K562 (cell line): ENCODE results near the gene BSX. TPM values are rescaled to one million over a fixed set of nuclear protein-coding genes. Genes with fewer than 3 reads are reported as not detected.

ENCODE experiments used
- ATAC-seq: fragments of 200-7000 bp; cut with Tn5 transposase; 3 replicates; pipeline ENCODE4 v1.9.1; 2020; ENCODE audit warnings: moderate library complexity
- BruUV-seq: library from RNA; stranded (reverse); fragments of 400-500 nt; replicated peaks from 2 replicates; lab custom pipeline; 2021; lab: Mats Ljungman, UMichigan
- CTCF ChIA-PET: fragments of 300-600 bp; formaldehyde crosslinking; extraction: SDS; loops from one replicate; lab custom pipeline; 2021; ENCODE audit warnings: low intra/inter-chr PET ratio; lab: Yijun Ruan, JAX
- POLR2A ChIA-PET: fragments of 300-600, 350-650 bp; sonication (Branson Sonifier 250); formaldehyde crosslinking; extraction: SDS; loops from one replicate; lab custom pipeline; 2021; ENCODE audit warnings: antibody characterized with exemption, inconsistent platforms; lab: Yijun Ruan, JAX
- DNase-seq, 4 experiments: peaks; one replicate each; pipeline versions ENCODE4 v3.0.0 to v3.0.0-alpha.2; 2011 to 2018; ENCODE audit warnings: low spot score in 3 of 4, mixed read lengths in 3 of 4; ENCODE audit errors: extremely low read depth in 1 of 4
- FAIRE-seq: peaks from 2 replicates; lab custom pipeline; 2011; peaks lifted over from hg19 to GRCh38; lab: Jason Lieb, UNC
- H2AFZ ChIP-seq: 2 replicates; pipeline ENCODE4 v1.6.0; 2011; ENCODE audit warnings: low read depth, low read length, control low read depth, inconsistent platforms
- H3K27ac ChIP-seq: fragments of 200-600 bp; 3 replicates; pipeline ENCODE4 v1.8.0; 2011; ENCODE audit warnings: low read depth, mild to moderate bottlenecking, control low read depth, inconsistent platforms, low read length, moderate library complexity, mixed read lengths; ENCODE audit errors: extremely low read depth
- H3K27me3 ChIP-seq, 2 experiments: fragments of 300-600 bp in 1 of 2; 2 replicates in 1 of 2; 3 replicates in 1 of 2; pipeline versions ENCODE4 v1.6.0 to v1.8.0; 2011; ENCODE audit warnings: inconsistent platforms in 2 of 2, low read length in 2 of 2, mild to moderate bottlenecking in 1 of 2, mixed read lengths in 1 of 2, moderate library complexity in 1 of 2; ENCODE audit not compliant: control insufficient read depth in 2 of 2, insufficient read depth in 2 of 2
- H3K36me3 ChIP-seq: fragments of 300-600 bp; 3 replicates; pipeline ENCODE4 v1.8.0; 2011; ENCODE audit warnings: mild to moderate bottlenecking, low read length, inconsistent platforms; ENCODE audit not compliant: control insufficient read depth, insufficient read depth
- H3K4me1 ChIP-seq, 2 experiments: fragments of 200-600 bp in 1 of 2; replicated peaks in 1 of 2; 2 replicates in 1 of 2; 3 replicates in 1 of 2; pipeline versions ENCODE4 v1.5.1 to v1.8.0; 2011; ENCODE audit warnings: inconsistent platforms in 2 of 2, low read length in 2 of 2, mild to moderate bottlenecking in 1 of 2, mixed read lengths in 1 of 2, moderate library complexity in 1 of 2; ENCODE audit not compliant: control insufficient read depth in 2 of 2, insufficient read depth in 2 of 2
- H3K4me2 ChIP-seq: 2 replicates; pipeline ENCODE4 v1.6.1; 2011; ENCODE audit warnings: low read length, control low read depth, inconsistent platforms, mixed read lengths; ENCODE audit not compliant: insufficient read depth
- H3K4me3 ChIP-seq: fragments of 200-600 bp; sonication (generic), shearing (Covaris generic); 2 replicates; pipeline ENCODE4 v1.5.1; 2016; ENCODE audit warnings: control low read depth, inconsistent platforms
- H3K79me2 ChIP-seq: fragments of 200-600 bp; 3 replicates; pipeline ENCODE4 v1.8.0; 2011; ENCODE audit warnings: low read length, inconsistent platforms; ENCODE audit not compliant: control insufficient read depth, insufficient read depth
- H3K9ac ChIP-seq, 2 experiments: 2 replicates each; pipeline versions ENCODE4 v1.6.0 to v1.6.1; 2011; ENCODE audit warnings: low read depth in 2 of 2, low read length in 2 of 2, control low read depth in 1 of 2, inconsistent platforms in 1 of 2, mild to moderate bottlenecking in 1 of 2, mixed read lengths in 1 of 2; ENCODE audit not compliant: insufficient read depth in 1 of 2
- H3K9me1 ChIP-seq: one replicate; pipeline ENCODE4 v1.6.0; 2011; ENCODE audit warnings: inconsistent platforms, mild to moderate bottlenecking, low read length, moderate library complexity; ENCODE audit not compliant: control insufficient read depth, insufficient read depth
- H3K9me3 ChIP-seq: replicated peaks from 2 replicates; pipeline ENCODE4 v1.5.1; 2011; ENCODE audit warnings: low read depth, low read length, inconsistent platforms; ENCODE audit not compliant: control insufficient read depth, insufficient read depth
- H4K20me1 ChIP-seq: replicated peaks from 2 replicates; pipeline ENCODE4 v1.6.1; 2011; ENCODE audit warnings: low read length, inconsistent platforms, mixed read lengths; ENCODE audit not compliant: control insufficient read depth, insufficient read depth
- E2F4 ChIP-seq: sonication (generic); formaldehyde crosslinking; IDR thresholded peaks from 2 replicates; pipeline ENCODE4 v1.8.0; 2022; ENCODE audit warnings: mild to moderate bottlenecking, low read depth, missing genetic modification reagents
- ETS2 ChIP-seq: IDR thresholded peaks from 2 replicates; pipeline ENCODE4 v1.6.1; 2016; ENCODE audit warnings: borderline replicate concordance, missing genetic modification characterization, mild to moderate bottlenecking, moderate library complexity, missing compliant biosample characterization; ENCODE audit not compliant: poor library complexity, severe bottlenecking
- IRF9 ChIP-seq: fragments of 450-650 bp; IDR thresholded peaks from 2 replicates; pipeline ENCODE4 v1.6.1; 2016; ENCODE audit warnings: missing biosample characterization, missing genetic modification characterization
- LCOR ChIP-seq: sonication (generic); formaldehyde crosslinking; IDR thresholded peaks from 2 replicates; pipeline ENCODE4 v1.8.0; 2022; ENCODE audit warnings: mild to moderate bottlenecking, missing genetic modification reagents
- MITF ChIP-seq: IDR thresholded peaks from 2 replicates; pipeline ENCODE4 v1.6.1; 2014; ENCODE audit warnings: antibody characterized with exemption
- MTA1 ChIP-seq: fragments of 450-650 bp; IDR thresholded peaks from 2 replicates; pipeline ENCODE4 v1.6.1; 2017; ENCODE audit warnings: borderline replicate concordance
- PHTF2 ChIP-seq: fragments of 250-450 bp; sonication (Bioruptor Pico); IDR thresholded peaks from 2 replicates; pipeline ENCODE4 v1.5.0; 2021; ENCODE audit warnings: mild to moderate bottlenecking
- SRF ChIP-seq, 2 experiments: fragments of 250-450, 450-650 bp in 1 of 2; sonication (Bioruptor Pico) in 1 of 2; sonication (generic) in 1 of 2; formaldehyde crosslinking; IDR thresholded peaks; 2 replicates each; pipeline versions ENCODE4 v1.5.0 to v1.5.1; 2020 to 2022; ENCODE audit warnings: mild to moderate bottlenecking in 1 of 2, missing genetic modification reagents in 1 of 2
- TRIM25 ChIP-seq: fragments of 450-650 bp; IDR thresholded peaks from 2 replicates; pipeline ENCODE4 v1.7.0; 2016; ENCODE audit warnings: borderline replicate concordance
- ZBTB12 ChIP-seq: fragments of 250-450 bp; sonication (Bioruptor Pico); IDR thresholded peaks from 2 replicates; pipeline ENCODE4 v1.4.0; 2020
- ZBTB8A ChIP-seq: fragments of 450-650 bp; IDR thresholded peaks from 2 replicates; pipeline ENCODE4 v1.6.1; 2018; ENCODE audit warnings: mild to moderate bottlenecking, moderate library complexity; ENCODE audit not compliant: partially characterized antibody
- ZNF740 ChIP-seq, 3 experiments: fragments of 200-800 bp in 1 of 3; sonication (Bioruptor generic) in 1 of 3; sonication (generic) in 1 of 3; formaldehyde crosslinking in 1 of 3; IDR thresholded peaks; 2 replicates each; pipeline versions ENCODE4 v1.6.1 to v1.8.0; 2016 to 2022; ENCODE audit warnings: mild to moderate bottlenecking in 2 of 3, missing compliant biosample characterization in 2 of 3, missing genetic modification characterization in 2 of 3, missing genetic modification reagents in 1 of 3
- WGBS: fragments of 100-300 bp; shearing (Covaris generic); methylation state at CpG from one replicate; pipeline ENCODE4 v1.1.6; 2016; ENCODE audit warnings: low coverage, mixed read lengths; ENCODE audit not compliant: insufficient coverage; ENCODE audit errors: missing lambda C conversion rate; 5-methylcytosine and 5-hydroxymethylcytosine counted together
- in situ Hi-C: fragments of 300-500 bp; cut with MboI; formaldehyde crosslinking; loops from 4 replicates; pipeline ENCODE4 v1.15.0; 2018; ENCODE audit warnings: inconsistent platforms, mixed read lengths
- intact Hi-C: fragments of 100-400 bp; cut with micrococcal nuclease; formaldehyde crosslinking; loops from 2 replicates; pipeline ENCODE4 v1.14.2; 2022
- polyA plus RNA-seq, 8 experiments: library from polyadenylated mRNA; depleted of rRNA in 4 of 8; stranded (reverse) in 5 of 8; unstranded in 3 of 8; fragments of >200 nt; fragmentation: Nextera tagmentation in 2 of 8; fragmentation: Illumina TruSeq in 1 of 8; extraction: Ambion mirVana in 2 of 8; extraction: Trizol in 1 of 8; gene quantifications; 2 replicates each; pipeline versions ENCODE4 v1.2.1 to v1.2.3, GENCODE V29; 2011 to 2014; ENCODE audit warnings: inconsistent platforms in 1 of 8, missing spikeins in 1 of 8
- total RNA-seq, 7 experiments: library from RNA; depleted of rRNA in 6 of 7; stranded (reverse); fragments of >200 nt in 6 of 7; fragmentation: Illumina TruSeq in 2 of 7; extraction: Trizol in 2 of 7; gene quantifications; 2 replicates each; pipeline versions ENCODE4 v1.2.1 to v1.2.3, GENCODE V29; 2011 to 2021; ENCODE audit warnings: low replicate concordance in 1 of 7

The BSX gene
- total and polyA plus RNA-seq, 9 of the 15 experiments (the other 6 are each of a cell fraction or from before 2014, with no cell fraction given), result not detected

DNA sequence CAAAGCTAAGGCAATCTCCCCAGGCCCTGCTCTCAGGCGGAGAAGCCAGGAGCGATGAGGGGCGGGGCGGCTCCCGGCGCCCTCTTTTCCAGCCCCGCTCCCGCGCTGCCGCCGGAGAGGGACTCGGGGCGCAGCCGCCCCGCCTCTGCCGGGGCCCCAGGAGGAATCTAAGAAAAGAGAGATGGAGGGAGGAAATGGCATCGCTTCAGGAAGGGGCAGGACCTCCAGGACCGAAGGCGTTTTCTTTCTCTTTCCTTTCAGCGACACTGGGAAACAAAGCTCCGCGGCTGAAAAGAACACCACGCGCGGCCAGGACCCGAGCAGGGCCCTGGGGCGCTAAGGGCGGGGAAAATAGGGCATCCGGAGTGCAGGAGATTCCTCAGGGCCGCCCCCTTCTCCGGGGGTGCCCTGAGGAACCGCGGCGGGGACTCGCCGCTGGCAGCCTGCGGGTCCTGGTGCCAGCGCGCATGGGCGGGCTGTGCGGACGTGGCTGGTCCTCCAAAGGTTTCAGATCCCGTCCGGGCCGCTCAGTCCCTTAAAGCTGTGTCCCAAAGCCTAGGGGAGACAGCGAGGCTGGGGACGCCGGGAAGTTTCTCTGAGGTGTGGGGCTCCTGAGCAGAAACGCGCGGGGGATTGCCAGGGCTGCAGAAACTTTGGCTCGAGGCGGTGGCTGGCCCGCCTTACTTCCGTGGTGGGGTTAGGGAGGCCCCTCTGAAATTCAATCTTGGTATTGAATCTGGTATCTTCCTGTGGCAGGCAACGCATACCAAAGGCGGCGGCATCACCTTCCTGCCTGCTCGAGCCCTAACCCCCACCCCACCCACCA lies 2.8 kb upstream of the BSX start:
- peaks cover 6 to 32% of the 10 kb centered on the region in 2 experiments; a peak in 4 of 5 replicates for H3K27me3 ChIP-seq
- in situ Hi-C loops (no loop called here), intact Hi-C loops (no loop called here)
- BruUV-seq, result no TSS peak
- H3K4me2 ChIP-seq, result no peak overlapping the region
- no peaks in the 10 kb centered on the region for H3K79me2 ChIP-seq
- FAIRE-seq, result no peak
- H3K9me3 ChIP-seq, result no peaks in the 10 kb centered on the region
- H3K4me1 ChIP-seq, result peaks cover 0 to 9% of the 10 kb centered on the region in 2 experiments; a peak in 1 of 5 replicates
- H3K9ac ChIP-seq, result no peak overlapping the region
- H3K36me3 ChIP-seq, result no peaks in the 10 kb centered on the region
- ATAC-seq, result no peak
- no peaks in the 10 kb centered on the region for H3K9me1 ChIP-seq
- H2AFZ ChIP-seq, result no peak overlapping the region
- ChIA-PET POLR2A (no interaction called here), CTCF (no interaction called here)
- under 1% methylated on average over 34 of the region's 59 CpGs for WGBS
- no peak overlapping the region for H3K27ac ChIP-seq
- DNase-seq, result no peak
- H3K4me3 ChIP-seq, result no peak overlapping the region
- H4K20me1 ChIP-seq, result peaks cover 6% of the 10 kb centered on the region; the same call in 1 of the 2 replicates
- TF ChIP-seq ZBTB12 (CRISPR knock-in tag) (no peak), ETS2 (no peak), SRF (CRISPR knock-in tag; IDR thresholded peaks at IDR 0.05) (no peak), PHTF2 (CRISPR knock-in tag) (no peak), MITF (no peak), TRIM25 (no peak), ZBTB8A (no peak), E2F4 (no peak), IRF9 (tag) (no peak), ZNF740 (CRISPR knock-in tag; IDR thresholded peaks at IDR 0.05) (no peak), ZNF740 (tag; IDR thresholded peaks at IDR 0.05) (no peak), LCOR (no peak), MTA1 (no peak)
